K562 (cell line): Measurements from ENCODE around the gene SDC3. TPM values are rescaled to one million over a fixed set of nuclear protein-coding genes. Genes with fewer than 3 reads are reported as not detected.

Experiments
- CBX1 ChIP-seq: sonication (generic); IDR thresholded peaks from 2 replicates; pipeline ENCODE4 v1.6.1; 2016; ENCODE audit warnings: antibody characterized with exemption, low read depth, mild to moderate bottlenecking
- CBX8 ChIP-seq: fragments of 200-600 bp; sonication (generic); IDR thresholded peaks from 2 replicates; pipeline ENCODE4 v1.6.1; 2012; ENCODE audit warnings: borderline replicate concordance, mixed run types, low read depth, mild to moderate bottlenecking, moderate library complexity, mixed read lengths, low read length, control low read depth, inconsistent platforms; ENCODE audit not compliant: poor library complexity, severe bottlenecking; ENCODE audit errors: extremely low read depth
- CTCFL ChIP-seq: IDR thresholded peaks from 2 replicates; pipeline ENCODE4 v1.6.1; 2011; ENCODE audit warnings: borderline replicate concordance, low read depth, mild to moderate bottlenecking, moderate library complexity, low read length; ENCODE audit not compliant: insufficient read depth, poor library complexity, severe bottlenecking
- ETV1 ChIP-seq: fragments of 450-650 bp; conservative IDR thresholded peaks from 2 replicates; pipeline ENCODE4 v1.6.1; 2016; ENCODE audit warnings: missing genetic modification characterization, control low read depth, low read depth, missing compliant biosample characterization
- GMEB1 ChIP-seq: fragments of 250-450 bp; sonication (Bioruptor Pico); IDR thresholded peaks from 2 replicates; pipeline ENCODE4 v1.4.0; 2020; ENCODE audit warnings: mild to moderate bottlenecking
- HCFC1 ChIP-seq: IDR thresholded peaks from 2 replicates; pipeline ENCODE4 v1.6.1; 2012; ENCODE audit warnings: low read depth, low read length, improper control_type of control experiment
- MNT ChIP-seq, 2 experiments: fragments of 450-650 bp; conservative IDR thresholded peaks; 2 replicates each; pipeline ENCODE4 v1.6.1; 2017; ENCODE audit warnings: mild to moderate bottlenecking in 2 of 2, moderate library complexity in 2 of 2
- NKRF ChIP-seq: fragments of 450-650 bp; IDR thresholded peaks from 2 replicates; pipeline ENCODE4 v1.6.1; 2016; ENCODE audit warnings: borderline replicate concordance
- PATZ1 ChIP-seq: fragments of 250-450 bp; sonication (Bioruptor Pico); IDR thresholded peaks from 2 replicates; pipeline ENCODE4 v1.5.0; 2020; ENCODE audit warnings: mild to moderate bottlenecking, borderline replicate concordance
- PURB ChIP-seq: sonication (generic); formaldehyde crosslinking; IDR thresholded peaks from 2 replicates; pipeline ENCODE4 v1.9.0; 2021; ENCODE audit warnings: low read depth, mild to moderate bottlenecking, missing genetic modification reagents
- STAT5A ChIP-seq: IDR thresholded peaks from 2 replicates; pipeline ENCODE4 v1.6.1; 2012; ENCODE audit warnings: low read length, inconsistent platforms, borderline replicate concordance
- TEAD4 ChIP-seq, 2 experiments: sonication (generic) in 1 of 2; formaldehyde crosslinking in 1 of 2; IDR thresholded peaks; 2 replicates each; pipeline versions ENCODE4 v1.6.1 to v1.8.0; 2012 to 2022; ENCODE audit warnings: borderline replicate concordance in 1 of 2, inconsistent platforms in 1 of 2, low read length in 1 of 2, mild to moderate bottlenecking in 1 of 2, missing genetic modification reagents in 1 of 2
- ZNF3 ChIP-seq: fragments of 250-450 bp; sonication (Bioruptor Pico); IDR thresholded peaks from 2 replicates; pipeline ENCODE4 v1.5.0; 2021; ENCODE audit warnings: mild to moderate bottlenecking, moderate library complexity
- ZNF561 ChIP-seq: fragments of 450-650 bp; formaldehyde crosslinking; conservative IDR thresholded peaks from 2 replicates; pipeline ENCODE4 v1.4.0; 2020; ENCODE audit warnings: mild to moderate bottlenecking, moderate library complexity
- ZNF785 ChIP-seq: fragments of 250-450 bp; sonication (Bioruptor Pico); IDR thresholded peaks from 2 replicates; pipeline ENCODE4 v1.4.0; 2020; ENCODE audit warnings: mild to moderate bottlenecking
- polyA plus RNA-seq, 8 experiments: library from polyadenylated mRNA; depleted of rRNA in 4 of 8; stranded (reverse) in 5 of 8; unstranded in 3 of 8; fragments of >200 nt; fragmentation: Nextera tagmentation in 2 of 8; fragmentation: Illumina TruSeq in 1 of 8; extraction: Ambion mirVana in 2 of 8; extraction: Trizol in 1 of 8; gene quantifications; 2 replicates each; pipeline versions ENCODE4 v1.2.1 to v1.2.3, GENCODE V29; 2011 to 2014; ENCODE audit warnings: inconsistent platforms in 1 of 8, missing spikeins in 1 of 8
- total RNA-seq, 7 experiments: library from RNA; depleted of rRNA in 6 of 7; stranded (reverse); fragments of >200 nt in 6 of 7; fragmentation: Illumina TruSeq in 2 of 7; extraction: Trizol in 2 of 7; gene quantifications; 2 replicates each; pipeline versions ENCODE4 v1.2.1 to v1.2.3, GENCODE V29; 2011 to 2021; ENCODE audit warnings: low replicate concordance in 1 of 7

SDC3 gene
- total and polyA plus RNA-seq, 9 of the 15 experiments (the other 6 are each of a cell fraction or from before 2014, with no cell fraction given) = 0.38 to 44.1 (median 12.1) TPM

GRCh38 chr1:30895944-30896660, 12.5 kb downstream of the SDC3 start (continued):
- no peak for TF ChIP-seq PATZ1 (CRISPR knock-in tag)
- TF ChIP-seq CBX1 = no peak
- no peak for TF ChIP-seq ETV1 (tag)
- no peak for TF ChIP-seq NKRF
- TF ChIP-seq STAT5A = no peak
- TF ChIP-seq GMEB1 (CRISPR knock-in tag) = no peak
- TF ChIP-seq TEAD4 (IDR thresholded peaks at IDR 0.05; ENCODE audit: low read length) = peak; percentile 13; the same call in 1 of the 2 replicates
- no peak for TF ChIP-seq TEAD4 (CRISPR knock-in tag; IDR thresholded peaks at IDR 0.05; ENCODE audit: borderline replicate concordance)
- TF ChIP-seq ZNF561 (CRISPR knock-in tag) = no peak
- TF ChIP-seq MNT (conservative IDR thresholded peaks at IDR 0.05) = no peak
- TF ChIP-seq ZNF3 (CRISPR knock-in tag) = no peak
- no peak for TF ChIP-seq ZNF785 (CRISPR knock-in tag)
- TF ChIP-seq CTCFL = no peak
- no peak for TF ChIP-seq CBX8
- no peak for TF ChIP-seq HCFC1
- TF ChIP-seq PURB (CRISPR knock-in tag) = no peak
